Parathyroid adenoma (tissue), 2 donors: Measurements from ENCODE around the gene CAMTA1.

ENCODE experiments used
- H2AFZ ChIP-seq: fragments of 300-600 bp; sonication (generic); one replicate; pipeline ENCODE4 v1.7.0; 2017; ENCODE audit warnings: antibody characterized with exemption, mild to moderate bottlenecking
- H3K27ac ChIP-seq: fragments of 300-600 bp; sonication (generic); one replicate; pipeline ENCODE4 v1.7.0; 2017
- H3K27me3 ChIP-seq: fragments of 300-600 bp; sonication (generic); one replicate; pipeline ENCODE4 v1.7.0; 2017; ENCODE audit warnings: low read length; ENCODE audit not compliant: control insufficient read depth, insufficient read depth
- H3K36me3 ChIP-seq: fragments of 300-600 bp; sonication (generic); one replicate; pipeline ENCODE4 v1.7.0; 2017; ENCODE audit warnings: low read length; ENCODE audit not compliant: control insufficient read depth, insufficient read depth
- H3K4me1 ChIP-seq: fragments of 300-600 bp; sonication (generic); one replicate; pipeline ENCODE4 v1.7.0; 2017; ENCODE audit warnings: control low read depth
- H3K4me2 ChIP-seq: fragments of 300-600 bp; sonication (generic); one replicate; pipeline ENCODE4 v1.7.0; 2017; ENCODE audit warnings: low read length
- H3K4me3 ChIP-seq: fragments of 300-600 bp; sonication (generic); one replicate; pipeline ENCODE4 v1.7.0; 2017; ENCODE audit warnings: low read depth, low read length
- H3K79me2 ChIP-seq: fragments of 300-600 bp; sonication (generic); one replicate; pipeline ENCODE4 v1.7.0; 2017; ENCODE audit warnings: control low read depth
- H3K9ac ChIP-seq: fragments of 300-600 bp; sonication (generic); one replicate; pipeline ENCODE4 v1.7.0; 2017; ENCODE audit warnings: mild to moderate bottlenecking
- H3K9me3 ChIP-seq: fragments of 300-600 bp; sonication (generic); one replicate; pipeline ENCODE4 v1.7.0; 2017; ENCODE audit warnings: low read length; ENCODE audit not compliant: control insufficient read depth
- CTCF ChIP-seq: fragments of 300-600 bp; sonication (generic); IDR thresholded peaks from one replicate; pipeline ENCODE4 v1.7.0; 2017; ENCODE audit warnings: antibody characterized with exemption, mild to moderate bottlenecking
- donor health status: primary hyperparathyroidism.

CAMTA1 gene

GRCh38 chr1:7538033-7538432, 752.8 kb downstream of the CAMTA1 start:
- Histone ChIP-seq H3K4me2 (no peak overlapping the region), H3K4me3 (no peak overlapping the region), H3K9ac (no peak overlapping the region), H3K79me2 (no peaks in the 10 kb centered on the region), H3K36me3 (no peaks in the 10 kb centered on the region), H3K27me3 (no peaks in the 10 kb centered on the region), H3K27ac (no peak overlapping the region), H3K9me3 (no peaks in the 10 kb centered on the region), H3K4me1 (no peaks in the 10 kb centered on the region), H2AFZ (no peak overlapping the region)
- TF ChIP-seq CTCF: no peak

- H3K9ac ChIP-seq: no peak overlapping the region
- H3K27ac ChIP-seq: no peak overlapping the region
- H3K79me2 ChIP-seq: no peaks in the 10 kb centered on the region
- H3K4me3 ChIP-seq: no peak overlapping the region
- no peaks in the 10 kb centered on the region for H3K4me1 ChIP-seq
- H3K4me2 ChIP-seq: no peak overlapping the region
- H2AFZ ChIP-seq: no peak overlapping the region
- H3K27me3 ChIP-seq: no peaks in the 10 kb centered on the region
- TF ChIP-seq CTCF: no peak
- no peaks in the 10 kb centered on the region for H3K9me3 ChIP-seq
- H3K36me3 ChIP-seq: no peaks in the 10 kb centered on the region
Measured at GRCh38 chr1:7538849-7539768, 753.9 kb downstream of the CAMTA1 start.

- peak; percentile 52 for TF ChIP-seq CTCF
- H3K4me1 ChIP-seq: no peaks in the 10 kb centered on the region
- H3K27ac ChIP-seq: no peak overlapping the region
- H3K4me2 ChIP-seq: no peak overlapping the region
- H2AFZ ChIP-seq: no peak overlapping the region
- no peaks in the 10 kb centered on the region for H3K9me3 ChIP-seq
- no peaks in the 10 kb centered on the region for H3K36me3 ChIP-seq
- no peaks in the 10 kb centered on the region for H3K27me3 ChIP-seq
- no peak overlapping the region for H3K4me3 ChIP-seq
- H3K9ac ChIP-seq: no peak overlapping the region
- no peaks in the 10 kb centered on the region for H3K79me2 ChIP-seq
Measured at GRCh38 chr1:7539769-7540175, 754.5 kb downstream of the CAMTA1 start.

GRCh38 chr1:7540816-7541215, 755.6 kb downstream of the CAMTA1 start:
- no peak for TF ChIP-seq CTCF
- no peaks in the 10 kb centered on the region for H3K27me3 ChIP-seq

GRCh38 chr1:7541629-7542028, 756.4 kb downstream of the CAMTA1 start:
- Histone ChIP-seq H3K4me2 (no peak overlapping the region), H3K4me3 (no peak overlapping the region), H3K79me2 (no peaks in the 10 kb centered on the region), H2AFZ (no peak overlapping the region), H3K27ac (no peak overlapping the region), H3K36me3 (no peaks in the 10 kb centered on the region), H3K27me3 (no peaks in the 10 kb centered on the region), H3K4me1 (no peaks in the 10 kb centered on the region), H3K9ac (no peak overlapping the region), H3K9me3 (no peaks in the 10 kb centered on the region)
- TF ChIP-seq CTCF: no peak

More at GRCh38 chr1:7540816-7541215, 755.6 kb downstream of the CAMTA1 start:
- Histone ChIP-seq H3K27ac (no peak overlapping the region), H3K79me2 (no peaks in the 10 kb centered on the region), H3K9ac (no peak overlapping the region), H3K4me1 (no peaks in the 10 kb centered on the region), H3K9me3 (no peaks in the 10 kb centered on the region), H3K36me3 (no peaks in the 10 kb centered on the region), H2AFZ (no peak overlapping the region), H3K4me2 (no peak overlapping the region), H3K4me3 (no peak overlapping the region)
